HG02571 (cell line): ENCODE results near the gene SPAG4.

Experiments
- ATAC-seq: cut with Tn5 transposase; IDR thresholded peaks from one replicate; pipeline ENCODE4 v1.9.1; 2021; ENCODE audit warnings: mild to moderate bottlenecking, moderate library complexity; ENCODE audit not compliant: unreplicated experiment

Gene SPAG4

DNA sequence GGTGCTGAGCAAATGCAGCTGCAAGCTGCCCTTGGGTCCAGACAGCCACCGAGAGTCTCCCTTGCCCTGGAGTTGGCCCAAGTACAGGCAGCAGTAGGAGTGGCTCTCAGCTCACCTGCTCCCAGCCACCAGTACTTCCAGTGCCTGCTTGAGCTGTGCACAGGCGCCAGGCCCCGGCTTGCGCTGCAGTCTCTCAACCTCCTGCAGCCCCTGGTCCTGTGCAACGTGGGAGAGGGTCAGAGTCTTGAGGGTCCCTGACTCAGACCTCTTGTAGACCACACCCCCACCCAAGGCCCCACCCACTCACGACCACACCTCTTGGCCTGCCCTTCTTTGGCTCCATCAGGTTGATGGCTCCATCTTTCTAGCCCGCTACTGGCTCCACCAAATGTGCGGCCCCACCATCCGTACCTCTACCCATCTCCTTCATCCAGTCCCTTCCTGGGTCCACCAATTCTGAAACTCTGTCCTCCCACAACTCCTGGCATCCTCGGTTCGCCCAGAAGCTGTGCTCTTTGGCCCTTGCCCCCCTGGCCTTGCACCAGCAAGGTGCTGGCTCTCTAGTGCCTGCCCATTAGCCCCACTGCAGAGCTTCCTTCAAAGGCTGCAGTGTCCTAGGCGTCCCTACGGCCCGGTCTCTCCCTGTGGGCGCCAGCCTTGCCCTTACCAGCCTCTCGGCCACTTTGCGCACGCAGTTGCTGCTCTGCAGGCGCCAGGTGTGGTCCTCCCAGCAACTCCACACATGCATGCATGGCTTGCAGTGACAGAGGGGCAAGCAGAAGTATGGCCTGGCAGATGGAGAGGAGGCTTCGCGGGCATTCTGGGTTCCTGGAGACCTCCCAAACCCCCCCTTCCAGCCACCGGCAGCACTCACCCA lies 16.5 kb upstream of the SPAG4 start:
- no peak for ATAC-seq

DNA sequence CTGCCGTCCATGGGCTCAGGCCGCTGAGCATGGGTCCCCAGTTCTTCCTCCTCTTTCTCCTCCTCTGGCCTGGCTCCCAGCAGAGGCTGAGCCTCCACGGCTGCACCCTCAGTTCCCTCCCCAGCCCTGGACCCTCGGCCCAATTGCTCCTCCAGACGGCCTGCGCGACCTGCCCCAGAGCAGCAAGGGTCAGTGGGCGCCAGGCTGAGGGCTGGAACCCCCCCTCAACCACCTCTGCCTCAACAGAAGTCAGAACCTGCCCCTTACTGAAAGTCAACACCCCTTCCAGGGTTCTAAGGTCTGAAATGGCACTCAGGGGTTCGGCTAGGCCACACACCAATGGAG lies 15.9 kb upstream of the SPAG4 start:
- no peak for ATAC-seq

DNA sequence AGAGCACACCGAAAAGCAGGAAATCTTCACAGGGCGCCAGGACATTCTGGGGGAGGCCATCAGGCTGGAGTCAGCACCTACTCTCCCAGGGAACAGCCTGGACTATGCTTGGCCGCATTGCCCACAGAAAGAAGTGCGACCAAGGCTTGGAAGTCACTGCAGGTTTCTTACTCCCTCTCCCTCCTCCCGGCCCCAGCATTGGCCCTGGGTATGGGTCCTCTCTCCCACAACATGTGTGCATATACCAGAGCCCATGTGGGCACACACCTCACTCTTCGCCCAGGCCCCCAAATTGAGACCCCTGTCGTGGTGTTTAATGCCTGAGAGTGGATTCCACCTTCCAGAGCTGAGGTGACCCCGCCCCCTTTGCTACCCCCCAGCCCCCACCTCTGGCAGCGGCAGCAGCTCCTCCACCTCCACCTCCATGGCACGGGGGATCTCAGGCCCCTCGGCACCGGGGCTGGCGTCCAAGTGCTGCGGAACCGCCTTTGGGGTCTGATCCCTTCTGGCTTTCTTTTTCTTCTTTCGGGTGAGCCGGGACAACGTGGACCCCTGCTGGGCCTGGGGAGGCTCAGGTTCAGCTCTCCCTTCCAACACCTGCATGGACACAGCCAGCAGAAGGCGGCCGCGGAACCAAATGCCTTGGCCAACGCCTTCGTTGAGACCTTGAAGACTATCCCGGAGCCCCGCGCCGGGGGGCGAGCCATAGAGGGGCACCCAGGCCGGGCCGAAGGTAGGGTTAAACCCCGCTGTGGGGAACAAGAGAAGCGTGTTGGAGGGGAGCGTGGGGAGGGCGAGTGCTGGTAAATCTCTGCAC lies 15.2 kb upstream of the SPAG4 start:
- no peak for ATAC-seq

- ATAC-seq: no peak
These were observed 14.3 kb upstream of the SPAG4 start for GRCh38 chr20:35600993-35601973.

- ATAC-seq: no peak
These were observed 13.6 kb upstream of the SPAG4 start for GRCh38 chr20:35601990-35602389.

- no peak for ATAC-seq
These were observed 12.7 kb upstream of the SPAG4 start for GRCh38 chr20:35602851-35603495.

GRCh38 chr20:35603695-35604448 lies 11.8 kb upstream of the SPAG4 start:
- ATAC-seq: no peak

- no peak for ATAC-seq
These were observed 11.2 kb upstream of the SPAG4 start for GRCh38 chr20:35604449-35604747.

DNA sequence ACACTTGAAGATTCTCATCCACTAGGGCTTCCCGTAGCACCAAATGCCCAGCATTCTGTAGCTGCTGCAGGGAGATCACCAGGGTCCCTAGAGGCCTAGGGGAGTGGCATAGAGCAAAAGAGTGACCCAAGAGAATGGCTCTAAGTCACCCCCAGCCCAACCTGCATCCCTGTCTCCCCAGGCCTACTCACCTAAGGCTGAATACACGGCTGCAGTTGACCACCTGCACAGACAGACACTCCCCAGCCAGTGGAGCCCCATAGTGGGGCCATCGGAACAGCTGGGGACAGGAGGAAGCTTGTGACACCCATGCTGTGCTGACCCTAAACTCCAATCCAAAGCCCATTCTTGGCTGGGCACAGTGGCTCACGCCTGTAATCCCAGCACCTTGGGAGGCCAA lies 9.5 kb upstream of the SPAG4 start:
- ATAC-seq: no peak

DNA sequence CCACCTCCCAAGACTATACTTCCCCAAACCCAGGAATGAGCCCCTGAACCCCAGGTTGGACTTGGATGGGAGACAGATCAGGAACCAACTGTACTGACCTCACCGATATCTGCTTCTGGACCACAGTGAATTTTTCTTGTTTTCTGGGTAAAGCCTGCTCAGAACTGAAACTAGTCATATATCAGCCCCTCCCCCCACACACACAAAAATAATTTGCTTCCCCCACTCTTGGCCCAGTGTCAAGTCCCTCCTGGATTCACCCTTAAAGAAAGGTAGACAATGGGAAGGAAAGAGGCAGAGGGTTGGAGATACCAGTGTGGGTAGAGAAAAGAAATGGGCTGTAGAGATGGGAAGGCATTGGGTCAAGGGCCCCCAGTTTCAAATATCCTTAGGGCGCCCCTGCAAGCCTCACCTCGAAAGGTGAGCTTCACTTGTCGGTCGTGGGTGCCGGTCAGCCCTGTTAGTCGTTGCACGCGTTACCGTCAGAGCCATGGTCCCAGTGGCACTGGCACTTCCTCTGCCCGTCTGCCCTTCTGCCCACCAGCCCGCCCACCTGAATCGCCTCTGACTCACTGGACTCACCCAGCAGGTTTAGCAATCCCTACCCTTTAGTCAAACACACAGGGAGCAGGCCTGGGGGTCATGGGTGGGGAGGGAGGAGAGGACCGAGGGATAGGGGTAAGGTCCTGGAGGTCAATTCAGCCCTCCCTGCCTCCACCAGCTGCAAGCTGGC lies 8.5 kb upstream of the SPAG4 start:
- no peak for ATAC-seq

- ATAC-seq: no peak
These were observed 4.7 kb upstream of the SPAG4 start for GRCh38 chr20:35610833-35611427.

GRCh38 chr20:35611482-35611881 lies 4.1 kb upstream of the SPAG4 start:
- no peak for ATAC-seq

DNA sequence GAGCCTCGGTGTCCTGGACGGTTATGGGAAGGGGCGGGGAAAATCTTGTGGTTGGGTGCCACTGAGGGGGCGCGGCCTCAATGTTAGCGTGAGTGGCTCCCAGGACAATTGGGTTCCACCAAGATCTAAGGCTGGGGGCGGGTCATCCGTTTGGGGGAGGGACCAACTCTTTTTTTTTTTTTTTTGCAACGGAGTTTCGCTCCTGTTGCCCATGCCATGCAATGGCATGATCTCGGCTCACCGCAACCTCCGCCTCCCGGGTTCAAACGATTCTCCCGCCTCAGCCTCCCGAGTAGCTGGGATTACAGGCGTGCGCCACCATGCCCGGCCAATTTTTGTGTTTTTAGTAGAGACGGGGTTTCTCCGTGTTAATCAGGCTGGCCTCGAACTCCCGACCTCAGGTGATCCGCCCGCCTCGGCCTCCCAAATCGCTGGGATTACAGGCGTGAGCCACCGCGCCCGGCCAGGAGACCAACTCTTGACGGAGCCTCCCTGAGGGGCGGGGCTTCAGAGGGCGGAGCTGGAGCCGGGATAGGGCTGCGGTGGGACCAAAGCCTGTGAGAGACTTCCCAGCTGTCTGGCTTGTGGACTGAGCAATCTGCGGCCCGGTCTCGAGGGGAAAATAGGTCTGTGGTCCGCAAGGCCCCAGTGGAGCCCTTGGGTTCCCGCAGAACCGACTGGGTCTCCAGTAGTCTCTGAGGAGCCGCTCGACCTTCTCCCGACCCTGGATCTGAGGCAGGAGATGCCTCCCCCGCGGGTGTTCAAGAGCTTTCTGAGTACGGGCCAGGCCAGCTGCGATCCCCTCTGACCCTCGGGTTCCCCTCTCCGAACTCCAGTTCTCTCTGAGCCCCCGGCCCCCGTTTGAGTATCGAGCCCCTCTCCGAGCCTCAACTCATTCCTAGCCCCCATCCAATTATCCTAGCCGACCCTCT lies 1.1 kb downstream of the SPAG4 start:
- ATAC-seq: no peak

GRCh38 chr20:35617397-35618262 lies 2.0 kb downstream of the SPAG4 start:
- no peak for ATAC-seq

- no peak for ATAC-seq
These were observed 2.9 kb downstream of the SPAG4 start for GRCh38 chr20:35618263-35619131.
